Retina (tissue), 1 donor: Measurements from ENCODE around the gene ANKRD37.

Source experiments
- DNase-seq: peaks from one replicate; pipeline ENCODE4 v3.0.0-alpha.2; 2016

Gene ANKRD37

DNA sequence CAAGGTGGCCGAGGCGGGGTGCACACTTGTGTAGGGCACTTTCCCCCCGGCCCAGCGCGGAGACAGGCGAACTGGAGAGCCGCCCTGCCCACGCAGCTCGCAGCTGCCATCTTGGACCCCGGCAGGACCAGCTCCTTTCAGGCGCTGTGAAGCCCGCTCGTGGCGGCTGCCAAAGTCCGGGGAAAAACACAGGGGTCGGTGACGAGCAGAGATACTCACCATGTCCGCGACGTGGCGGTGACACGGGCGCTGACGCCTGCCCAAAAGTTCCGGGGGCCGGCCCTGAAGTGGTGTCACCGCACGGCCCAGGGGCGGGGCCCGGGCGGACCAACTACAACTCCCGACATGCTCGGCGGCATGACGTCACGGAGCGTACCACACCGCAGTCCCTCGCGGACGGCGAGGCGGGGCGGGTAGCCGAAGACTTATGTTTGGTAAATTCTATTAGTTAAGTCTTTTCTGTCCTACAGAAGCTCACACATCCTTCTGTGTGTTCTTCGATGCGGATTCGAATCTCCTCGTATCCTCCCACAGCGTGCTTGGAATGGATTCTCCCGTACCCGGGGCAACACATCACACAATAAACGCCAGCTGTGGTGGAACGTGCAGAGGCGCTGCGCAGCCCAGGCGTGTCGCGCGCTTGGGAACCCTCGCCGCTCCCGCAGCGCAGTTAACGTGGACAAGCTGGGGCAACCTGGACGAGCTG is 29.2 kb downstream of the ANKRD37 start, which contains the start of gene UFSP2:
Gene UFSP2 (minus strand): TSS at position 318 of the 706 bp plus-strand sequence. CDS start 96 bp downstream, at position 222.
- DNase-seq = peak; percentile 100

DNA sequence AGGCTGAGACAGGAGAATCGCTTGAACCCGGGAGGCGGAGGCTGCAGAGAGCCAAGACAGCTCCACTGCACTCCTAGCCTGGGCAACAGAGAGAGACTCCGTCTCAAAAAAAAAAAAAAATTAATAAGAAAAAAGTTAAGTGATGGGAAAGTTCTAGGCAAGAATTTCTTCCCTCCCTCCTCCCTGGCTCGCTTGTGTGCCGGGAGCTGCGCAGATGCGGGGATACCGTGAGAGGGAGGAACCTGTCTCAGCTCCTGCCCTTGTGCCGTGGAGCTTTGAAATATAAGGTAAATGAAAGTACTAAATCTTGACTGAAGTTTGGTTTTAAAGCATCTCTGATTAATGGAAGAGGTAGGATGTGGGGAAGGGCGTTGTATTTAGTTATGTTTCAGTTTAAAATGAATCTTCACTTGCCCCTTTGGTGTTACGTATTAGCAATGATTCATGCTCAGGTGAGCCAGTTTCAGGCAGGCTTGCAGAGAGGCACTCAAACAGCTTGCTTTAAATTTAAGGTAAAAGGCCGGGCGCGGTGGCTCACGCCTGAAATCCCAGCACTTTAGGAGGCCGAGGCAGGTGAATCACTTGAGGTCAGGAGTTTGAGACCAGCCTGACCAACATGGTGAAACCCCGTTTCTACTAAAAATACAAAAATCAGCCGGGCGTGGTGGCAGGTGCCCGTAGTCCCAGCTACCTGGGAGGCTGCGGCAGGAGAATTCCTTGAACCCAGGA is 30.5 kb downstream of the ANKRD37 start:
- no peak for DNase-seq

DNA sequence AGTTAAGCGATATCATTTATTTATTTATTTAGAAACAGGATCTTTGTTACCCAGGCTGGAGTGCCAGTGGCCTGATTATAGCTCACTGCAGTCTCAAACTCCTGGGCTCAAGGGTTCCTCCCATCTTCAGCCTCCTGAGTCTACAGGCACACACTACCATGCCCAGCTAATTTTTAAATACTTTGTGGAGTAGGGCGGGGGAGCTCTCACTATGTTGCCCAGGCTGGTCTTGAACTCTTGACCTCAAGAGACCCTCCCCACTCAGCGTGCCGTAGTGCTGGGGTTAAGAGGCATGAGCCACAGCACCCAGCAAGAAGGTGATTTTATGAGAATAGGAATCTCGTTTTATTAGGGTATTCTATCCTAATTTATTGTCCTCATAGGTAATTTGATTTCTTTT is 33.0 kb downstream of the ANKRD37 start:
- no peak for DNase-seq

DNA sequence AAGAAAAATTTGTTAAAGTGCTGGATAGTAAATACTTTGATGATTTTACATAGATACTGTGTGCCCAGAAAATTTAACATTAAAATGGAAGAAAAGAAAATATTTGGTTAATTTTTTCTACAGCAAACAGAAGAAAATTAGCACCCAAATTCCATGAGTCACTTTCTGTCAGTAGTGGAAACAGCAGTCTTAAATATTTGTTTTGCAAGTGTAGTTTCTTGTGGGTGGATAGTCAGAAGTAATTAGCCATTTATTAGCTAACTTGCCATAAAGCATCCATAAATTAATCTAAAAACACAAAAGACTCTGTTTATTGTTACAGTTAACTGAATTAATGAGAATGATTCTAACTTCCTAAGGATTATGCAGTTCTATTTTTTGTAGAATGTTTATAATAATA is 38.8 kb downstream of the ANKRD37 start:
- DNase-seq = no peak

DNA sequence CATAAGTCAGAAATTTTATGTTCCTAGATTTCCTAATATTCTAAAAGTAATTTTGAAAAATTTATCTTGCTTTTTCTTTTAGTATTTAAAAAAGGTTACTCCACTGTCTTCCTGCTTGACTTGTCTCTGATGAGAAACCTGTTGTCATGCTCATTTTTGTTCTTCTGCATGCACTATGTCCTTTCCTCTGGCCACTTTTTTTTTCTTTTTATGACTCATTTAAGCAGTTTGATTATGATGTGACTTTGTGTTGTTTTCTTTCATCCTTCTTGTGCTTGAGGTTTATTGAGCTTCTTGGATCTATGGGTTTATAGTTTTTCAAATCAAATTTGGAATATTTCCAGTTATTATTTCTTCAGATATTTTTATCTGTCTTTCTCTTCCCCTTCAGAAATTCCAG is 41.2 kb downstream of the ANKRD37 start:
- DNase-seq = no peak

DNA sequence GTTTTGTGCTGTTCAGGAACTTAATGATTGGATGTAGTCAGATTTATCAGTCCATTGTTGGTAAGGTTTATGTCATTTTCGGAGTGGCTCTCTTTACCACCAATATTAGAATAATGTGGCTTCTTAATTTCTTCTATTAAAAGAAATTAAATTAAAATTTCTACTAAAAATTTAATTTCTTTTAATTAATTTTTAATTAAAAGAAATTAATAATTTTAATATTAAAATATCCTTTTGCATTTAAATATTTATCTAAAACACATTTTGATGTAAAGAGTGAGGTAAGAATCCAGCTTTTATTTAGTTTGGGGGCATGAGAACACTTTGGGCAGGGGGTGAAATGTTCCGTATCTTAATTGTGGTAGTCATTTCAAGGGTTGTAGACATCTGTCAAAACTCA is 44.8 kb downstream of the ANKRD37 start:
- no peak for DNase-seq

DNA sequence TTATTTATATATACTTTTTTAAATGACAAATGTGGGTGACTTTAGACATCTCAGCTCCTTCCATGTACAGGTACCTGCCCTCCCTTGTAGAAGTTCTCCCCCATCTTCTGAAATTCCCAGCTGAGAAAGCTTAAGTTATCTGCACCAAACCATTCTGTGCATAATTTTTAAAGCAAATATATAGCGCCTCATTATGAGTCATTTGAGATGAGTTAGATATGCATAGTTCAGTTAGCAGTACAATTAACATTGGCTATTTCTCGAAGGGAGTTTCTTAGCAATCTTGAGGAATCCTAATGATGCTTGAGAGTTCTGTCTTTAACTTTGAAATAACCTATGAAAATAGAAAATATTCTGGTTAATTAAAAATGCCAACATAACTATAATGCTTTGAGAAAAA is 48.6 kb downstream of the ANKRD37 start:
- no peak for DNase-seq
